ENCODE data around the gene DHX15.

Gene DHX15

GRCh38 chr4:24584211-24584850, at the start of gene DHX15:
Gene DHX15 (minus strand): TSS chr4:24584554. CDS start chr4:24584393, 161 bp downstream.
- Histone ChIP-seq H3K9me2 (ENCODE audit: low read depth, low read length) (no peaks in the 10 kb centered on the region), H3F3A (ENCODE audit: insufficient read depth, low read length) (no peaks in the 10 kb centered on the region), H4K20me1 (ENCODE audit: insufficient read depth, low read length) (no peaks in the 10 kb centered on the region), H3K27me3 (ENCODE audit: insufficient read depth, low read length) (no peaks in the 10 kb centered on the region), H2AFZ (ENCODE audit: low read length) (peak within 1 kb of the TSS; percentile 82; the same call in 1 of the 2 replicates), H3K9ac (ENCODE audit: low read length) (peak within 1 kb of the TSS; percentile 99), H3K27ac (ENCODE audit: low read depth, low read length, poor library complexity, severe bottlenecking) (peak within 1 kb of the TSS; percentile 64), H3K4me3 (ENCODE audit: low read depth, low read length, poor library complexity, severe bottlenecking) (peak within 1 kb of the TSS; percentile 93), H3K9me3 (ENCODE audit: low read length) (no peaks in the 10 kb centered on the region), H3K36me3 (ENCODE audit: insufficient read depth, low read length) (peaks cover 25% of the 10 kb centered on the region), H3K79me2 (ENCODE audit: insufficient read depth, low read length) (peaks cover 49% of the 10 kb centered on the region), H3K4me2 (ENCODE audit: low read length) (peak within 1 kb of the TSS; percentile 91), H3K4me1 (ENCODE audit: insufficient read depth, low read length, severe bottlenecking) (peaks cover 21% of the 10 kb centered on the region)
- TF ChIP-seq CTCF (IDR thresholded peaks at IDR 0.05; ENCODE audit: low read length) = no peak
- TF ChIP-seq EZH2 (IDR thresholded peaks at IDR 0.05; ENCODE audit: borderline replicate concordance, low read length) = no peak

DNA sequence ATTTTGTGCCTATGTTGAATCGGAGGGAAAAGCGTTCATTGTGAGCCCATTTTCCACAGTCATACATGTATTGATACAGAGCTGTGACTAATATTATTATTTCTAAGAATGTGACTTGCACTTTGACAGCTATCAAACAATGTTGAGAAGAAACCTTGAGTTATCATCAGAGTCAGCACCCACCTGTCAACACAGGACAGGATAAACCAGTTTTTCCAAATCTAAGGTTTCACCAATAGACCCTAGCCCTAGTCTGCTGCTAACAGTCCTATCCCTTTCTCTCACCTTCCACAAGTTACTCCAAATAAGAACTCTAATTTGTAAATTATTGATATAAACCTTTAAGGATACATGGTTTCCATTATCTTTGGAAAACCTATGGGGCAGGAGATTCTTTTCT, 47.7 kb upstream of the DHX15 start:
- H3K27ac ChIP-seq (ENCODE audit: low read depth, low read length, poor library complexity, severe bottlenecking) = no peak overlapping the region
- no peak overlapping the region for H3K4me3 ChIP-seq (ENCODE audit: low read depth, low read length, poor library complexity, severe bottlenecking)
- no peak overlapping the region for H2AFZ ChIP-seq (ENCODE audit: low read length)
- H3K79me2 ChIP-seq (ENCODE audit: insufficient read depth, low read length) = no peaks in the 10 kb centered on the region
- no peaks in the 10 kb centered on the region for H3K9me3 ChIP-seq (ENCODE audit: low read length)
- H4K20me1 ChIP-seq (ENCODE audit: insufficient read depth, low read length) = no peaks in the 10 kb centered on the region
- no peaks in the 10 kb centered on the region for H3K9me2 ChIP-seq (ENCODE audit: low read depth, low read length)
- H3K36me3 ChIP-seq (ENCODE audit: insufficient read depth, low read length) = no peaks in the 10 kb centered on the region
- no peak for TF ChIP-seq EZH2 (IDR thresholded peaks at IDR 0.05; ENCODE audit: borderline replicate concordance, low read length)
- TF ChIP-seq CTCF (IDR thresholded peaks at IDR 0.05; ENCODE audit: low read length) = no peak
- no peaks in the 10 kb centered on the region for H3K4me1 ChIP-seq (ENCODE audit: insufficient read depth, low read length, severe bottlenecking)
- no peak overlapping the region for H3K4me2 ChIP-seq (ENCODE audit: low read length)
- no peak overlapping the region for H3K9ac ChIP-seq (ENCODE audit: low read length)
- no peaks in the 10 kb centered on the region for H3F3A ChIP-seq (ENCODE audit: insufficient read depth, low read length)
- H3K27me3 ChIP-seq (ENCODE audit: insufficient read depth, low read length) = no peaks in the 10 kb centered on the region

GRCh38 chr4:24630937-24631336, 46.6 kb upstream of the DHX15 start:
- Histone ChIP-seq H3K27ac (ENCODE audit: low read depth, low read length, poor library complexity, severe bottlenecking) (no peak overlapping the region), H3K4me1 (ENCODE audit: insufficient read depth, low read length, severe bottlenecking) (no peaks in the 10 kb centered on the region), H3K9me2 (ENCODE audit: low read depth, low read length) (no peaks in the 10 kb centered on the region), H3K79me2 (ENCODE audit: insufficient read depth, low read length) (no peaks in the 10 kb centered on the region), H3F3A (ENCODE audit: insufficient read depth, low read length) (no peaks in the 10 kb centered on the region), H3K9ac (ENCODE audit: low read length) (no peak overlapping the region), H3K27me3 (ENCODE audit: insufficient read depth, low read length) (no peaks in the 10 kb centered on the region), H4K20me1 (ENCODE audit: insufficient read depth, low read length) (no peaks in the 10 kb centered on the region), H3K4me3 (ENCODE audit: low read depth, low read length, poor library complexity, severe bottlenecking) (no peak overlapping the region), H2AFZ (ENCODE audit: low read length) (no peak overlapping the region), H3K36me3 (ENCODE audit: insufficient read depth, low read length) (no peaks in the 10 kb centered on the region), H3K9me3 (ENCODE audit: low read length) (no peaks in the 10 kb centered on the region), H3K4me2 (ENCODE audit: low read length) (no peak overlapping the region)
- TF ChIP-seq EZH2 (IDR thresholded peaks at IDR 0.05; ENCODE audit: borderline replicate concordance, low read length) (no peak), CTCF (IDR thresholded peaks at IDR 0.05; ENCODE audit: low read length) (no peak)

All from OCI-LY1 (cell line).